Measurements from ENCODE around the gene EVX2.

Gene EVX2

GRCh38 chr2:176122052-176122682 is 38.4 kb upstream of the EVX2 start:
- no peak for DNase-seq (ENCODE audit: low read depth in 2 of 2)

- no peak for DNase-seq (ENCODE audit: low read depth in 2 of 2)
These were observed 37.7 kb upstream of the EVX2 start for GRCh38 chr2:176121190-176122051.

GRCh38 chr2:176120364-176121189 is 36.8 kb upstream of the EVX2 start:
- no peak for DNase-seq (ENCODE audit: low read depth in 2 of 2)

- no peak for DNase-seq (ENCODE audit: low read depth in 2 of 2)
These were observed 35.0 kb upstream of the EVX2 start for GRCh38 chr2:176118601-176119339.

GRCh38 chr2:176117823-176118371 is 34.1 kb upstream of the EVX2 start:
- DNase-seq (ENCODE audit: low read depth in 2 of 2) = no peak

- DNase-seq (ENCODE audit: low read depth in 2 of 2) = no peak
These were observed 33.5 kb upstream of the EVX2 start for GRCh38 chr2:176117162-176117822.

- no peak for DNase-seq (ENCODE audit: low read depth in 2 of 2)
These were observed 32.4 kb upstream of the EVX2 start, which contains the start of gene HOXD10 for GRCh38 chr2:176115883-176116813. Gene HOXD10, plus strand, starts transcription at chr2:176116778. Its CDS starts 56 bp downstream, at chr2:176116834.

GRCh38 chr2:176114930-176115625 is 31.3 kb upstream of the EVX2 start:
- DNase-seq (ENCODE audit: low read depth in 2 of 2) = no peak

GRCh38 chr2:176114120-176114929 is 30.6 kb upstream of the EVX2 start:
- no peak for DNase-seq (ENCODE audit: low read depth in 2 of 2)

GRCh38 chr2:176112375-176113302 is 28.9 kb upstream of the EVX2 start:
- no peak for DNase-seq (ENCODE audit: low read depth in 2 of 2)

- no peak for DNase-seq (ENCODE audit: low read depth in 2 of 2)
These were observed 28.1 kb upstream of the EVX2 start for GRCh38 chr2:176111846-176112374.

- no peak for DNase-seq (ENCODE audit: low read depth in 2 of 2)
These were observed 27.5 kb upstream of the EVX2 start for GRCh38 chr2:176111309-176111663.

- DNase-seq (ENCODE audit: low read depth in 2 of 2) = no peak
These were observed 26.9 kb upstream of the EVX2 start for GRCh38 chr2:176110415-176111308.

GRCh38 chr2:176109946-176110345 is 26.2 kb upstream of the EVX2 start:
- DNase-seq (ENCODE audit: low read depth in 2 of 2) = no peak

- no peak for DNase-seq (ENCODE audit: low read depth in 2 of 2)
These were observed 25.6 kb upstream of the EVX2 start for GRCh38 chr2:176109192-176109901.

Data from stimulated activated CD4-positive, alpha-beta T cell treated with anti-CD3 and anti-CD28 coated beads, Interleukin-12 subunit alpha, Interleukin-12 subunit beta, amount 100 ng/mL, for 24 hours (primary cell).